WTC11 (cell line): ENCODE results near the gene CTIF.

Experiments used
- NR2C2 ChIP-seq: sonication (generic); formaldehyde crosslinking; IDR thresholded peaks from 2 replicates; pipeline ENCODE4 v1.8.0; 2022; ENCODE audit warnings: mild to moderate bottlenecking, missing genetic modification reagents
- TF ChIP-seq, protein P1 (sequence below): fragments of 200-600 bp; IDR thresholded peaks from 2 replicates; pipeline ENCODE4 v1.8.0; 2022; ENCODE audit warnings: antibody characterized with exemption

DNA sequence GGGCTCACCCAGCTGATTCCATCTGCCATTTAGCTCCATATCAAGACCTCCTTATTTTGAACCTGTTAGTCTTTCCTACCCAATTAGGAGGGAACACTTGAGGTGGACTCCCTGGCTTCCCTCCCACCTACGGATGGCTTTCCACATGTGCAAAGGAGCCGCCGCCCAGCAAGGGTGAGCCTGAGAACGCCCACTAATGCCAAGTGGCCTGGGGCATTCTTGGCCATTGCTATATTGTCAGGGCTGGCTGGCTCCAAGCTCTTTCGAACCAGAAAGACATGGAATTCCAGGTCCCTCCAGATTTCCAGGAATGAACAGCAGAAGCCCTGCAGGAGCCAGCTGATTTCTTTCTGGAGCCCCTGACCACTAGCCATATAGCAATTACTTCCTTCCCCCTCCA lies 215.7 kb downstream of the CTIF start:
- TF ChIP-seq, protein P1, sequence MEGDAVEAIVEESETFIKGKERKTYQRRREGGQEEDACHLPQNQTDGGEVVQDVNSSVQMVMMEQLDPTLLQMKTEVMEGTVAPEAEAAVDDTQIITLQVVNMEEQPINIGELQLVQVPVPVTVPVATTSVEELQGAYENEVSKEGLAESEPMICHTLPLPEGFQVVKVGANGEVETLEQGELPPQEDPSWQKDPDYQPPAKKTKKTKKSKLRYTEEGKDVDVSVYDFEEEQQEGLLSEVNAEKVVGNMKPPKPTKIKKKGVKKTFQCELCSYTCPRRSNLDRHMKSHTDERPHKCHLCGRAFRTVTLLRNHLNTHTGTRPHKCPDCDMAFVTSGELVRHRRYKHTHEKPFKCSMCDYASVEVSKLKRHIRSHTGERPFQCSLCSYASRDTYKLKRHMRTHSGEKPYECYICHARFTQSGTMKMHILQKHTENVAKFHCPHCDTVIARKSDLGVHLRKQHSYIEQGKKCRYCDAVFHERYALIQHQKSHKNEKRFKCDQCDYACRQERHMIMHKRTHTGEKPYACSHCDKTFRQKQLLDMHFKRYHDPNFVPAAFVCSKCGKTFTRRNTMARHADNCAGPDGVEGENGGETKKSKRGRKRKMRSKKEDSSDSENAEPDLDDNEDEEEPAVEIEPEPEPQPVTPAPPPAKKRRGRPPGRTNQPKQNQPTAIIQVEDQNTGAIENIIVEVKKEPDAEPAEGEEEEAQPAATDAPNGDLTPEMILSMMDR: no peak
- no peak for TF ChIP-seq NR2C2
